ENCODE measurements around the gene CDC42BPG.

CDC42BPG gene

DNA sequence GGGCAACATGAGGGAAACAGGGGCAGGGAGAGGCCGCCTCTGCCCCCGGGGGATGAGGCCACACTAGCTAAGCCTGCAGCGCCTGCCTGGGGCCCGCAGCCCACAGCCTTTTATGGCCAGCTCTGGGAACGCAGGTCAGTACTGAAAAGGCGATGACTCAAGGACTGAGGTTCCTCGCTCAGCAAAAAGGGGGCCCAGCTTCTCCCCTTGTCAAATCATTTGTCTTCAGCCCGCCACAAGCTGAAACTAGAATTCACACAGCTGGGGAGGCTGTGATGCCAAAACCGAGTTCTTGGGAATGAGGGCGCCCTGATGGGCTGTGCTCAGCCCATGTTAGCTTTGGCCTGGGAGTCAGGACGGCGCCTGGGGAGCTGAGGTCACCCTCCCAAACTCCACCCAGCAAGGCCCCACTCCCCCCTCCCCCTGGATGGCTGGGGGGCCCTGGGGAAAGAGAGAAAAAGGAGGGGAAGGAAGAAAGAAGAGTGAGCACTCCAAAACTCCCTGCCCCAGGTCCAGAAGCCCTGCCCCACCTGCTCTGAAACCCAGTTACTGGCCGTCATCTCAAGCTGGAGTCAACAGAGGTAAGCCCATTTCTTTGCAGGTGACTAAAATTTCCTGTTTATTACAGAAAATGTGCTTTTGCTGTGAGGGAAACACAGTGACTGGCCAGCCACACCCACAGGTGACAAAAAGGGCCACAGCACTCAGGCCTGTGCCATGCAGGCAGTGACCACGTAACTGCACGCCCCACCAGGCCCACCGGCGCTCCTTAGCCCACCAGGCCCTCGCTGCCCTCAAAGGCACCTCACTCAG lies 20.2 kb upstream of the CDC42BPG start:
- DNase-seq: no peak

DNA sequence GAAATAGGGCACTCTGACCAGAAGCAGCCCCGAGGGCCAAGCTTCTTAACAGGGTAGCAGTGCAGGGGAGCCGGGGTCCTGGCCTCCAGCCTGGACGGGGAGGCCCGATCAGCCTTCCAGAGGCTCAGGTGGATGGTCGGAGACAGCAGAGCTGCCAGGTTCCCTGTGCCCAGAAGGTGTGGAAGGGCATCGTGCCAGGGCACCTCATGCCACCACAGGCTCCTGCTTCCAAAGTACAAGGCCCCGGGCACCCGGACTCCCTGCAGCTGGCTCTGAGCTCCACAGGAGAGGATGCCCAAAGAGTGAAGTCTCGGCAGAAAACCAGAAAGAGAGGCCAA lies 19.7 kb upstream of the CDC42BPG start:
- no peak for DNase-seq

DNA sequence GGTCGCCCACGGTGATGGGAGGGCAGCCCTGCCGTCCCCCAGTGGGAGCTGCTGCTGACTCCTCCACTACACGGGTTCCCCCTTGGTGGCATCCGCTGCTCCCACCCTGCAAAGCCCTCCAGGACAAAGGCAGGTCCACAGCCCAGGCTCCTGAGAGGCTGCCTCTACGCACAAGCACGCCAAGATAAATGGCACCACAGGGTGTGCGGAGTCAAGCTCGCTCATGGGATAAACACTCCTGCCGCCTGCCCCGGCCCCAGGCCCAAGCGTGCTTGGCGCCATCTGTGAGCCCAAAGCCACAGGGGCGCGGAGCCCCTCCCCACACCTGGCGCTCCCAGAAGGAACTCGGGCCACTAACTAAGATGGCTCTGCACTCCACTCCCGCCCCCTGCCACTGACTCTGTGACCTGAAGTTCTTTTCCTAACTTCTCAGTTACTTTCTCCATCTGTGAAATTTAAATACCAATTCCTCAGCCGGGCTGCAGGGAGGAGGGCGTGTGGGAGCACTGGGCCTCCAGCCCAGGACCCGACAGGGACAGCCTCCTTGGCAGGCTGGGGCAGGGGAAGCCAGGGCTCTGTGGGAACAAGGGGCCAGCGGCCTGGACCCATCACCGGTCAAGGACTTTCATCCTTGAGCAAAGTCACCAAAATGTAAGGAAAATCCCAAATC lies 19.1 kb upstream of the CDC42BPG start:
- DNase-seq: no peak

DNA sequence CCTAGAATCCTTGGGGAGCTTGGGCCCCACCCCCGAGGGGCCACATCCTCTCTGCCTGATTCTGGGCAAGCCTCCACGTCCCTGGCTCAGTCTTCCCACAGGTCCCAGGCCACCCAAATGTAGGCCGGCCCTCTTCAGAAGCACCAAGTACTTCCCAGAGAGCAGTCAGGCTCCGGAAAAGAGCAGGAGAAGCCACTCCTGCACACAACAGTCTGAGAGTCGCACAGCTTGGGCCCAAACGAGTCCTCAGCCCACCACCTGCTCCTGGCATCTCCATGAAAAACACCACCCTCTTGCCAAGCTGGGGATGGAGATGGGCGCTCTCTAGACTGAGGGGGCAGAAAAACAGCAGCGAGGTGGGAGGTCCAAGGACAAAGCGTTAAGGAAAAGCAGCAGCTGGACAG lies 18.5 kb upstream of the CDC42BPG start:
- no peak for DNase-seq

DNA sequence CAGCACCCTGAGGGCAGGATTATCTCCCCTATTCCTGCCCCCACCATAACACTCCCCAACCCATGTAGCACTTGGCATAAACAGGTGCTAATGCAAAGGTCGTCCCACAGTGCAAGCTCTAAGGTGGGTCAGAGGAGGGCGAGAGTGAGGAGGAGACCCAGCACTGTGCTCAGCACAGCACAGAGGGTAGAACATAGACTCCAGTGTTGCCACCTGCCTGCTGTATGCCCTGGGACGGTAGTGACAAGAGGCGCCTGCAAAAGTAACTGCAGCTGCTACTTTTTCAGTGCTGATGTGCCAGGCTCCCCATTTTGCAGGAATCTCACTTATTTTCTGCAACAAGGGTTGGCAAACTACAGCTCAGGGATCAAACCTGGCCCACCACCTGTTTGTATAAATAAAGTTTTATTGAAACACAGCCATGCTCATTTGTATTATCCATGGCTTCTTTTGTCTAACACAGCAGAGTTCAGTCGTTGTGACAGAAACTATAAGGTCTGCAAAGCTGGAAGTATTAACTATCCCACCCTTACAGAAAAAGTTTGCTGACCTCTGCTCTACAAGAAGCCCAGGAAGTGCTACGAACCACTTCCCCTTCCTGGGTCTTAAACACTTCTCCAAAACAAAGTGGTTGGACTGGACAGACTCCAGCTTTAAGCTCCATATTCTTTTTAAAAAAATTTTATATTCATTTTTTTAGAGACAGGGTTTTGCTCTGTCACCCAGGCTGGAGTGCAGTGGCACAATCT lies 16.9 kb upstream of the CDC42BPG start:
- peak; percentile 58 for DNase-seq

DNA sequence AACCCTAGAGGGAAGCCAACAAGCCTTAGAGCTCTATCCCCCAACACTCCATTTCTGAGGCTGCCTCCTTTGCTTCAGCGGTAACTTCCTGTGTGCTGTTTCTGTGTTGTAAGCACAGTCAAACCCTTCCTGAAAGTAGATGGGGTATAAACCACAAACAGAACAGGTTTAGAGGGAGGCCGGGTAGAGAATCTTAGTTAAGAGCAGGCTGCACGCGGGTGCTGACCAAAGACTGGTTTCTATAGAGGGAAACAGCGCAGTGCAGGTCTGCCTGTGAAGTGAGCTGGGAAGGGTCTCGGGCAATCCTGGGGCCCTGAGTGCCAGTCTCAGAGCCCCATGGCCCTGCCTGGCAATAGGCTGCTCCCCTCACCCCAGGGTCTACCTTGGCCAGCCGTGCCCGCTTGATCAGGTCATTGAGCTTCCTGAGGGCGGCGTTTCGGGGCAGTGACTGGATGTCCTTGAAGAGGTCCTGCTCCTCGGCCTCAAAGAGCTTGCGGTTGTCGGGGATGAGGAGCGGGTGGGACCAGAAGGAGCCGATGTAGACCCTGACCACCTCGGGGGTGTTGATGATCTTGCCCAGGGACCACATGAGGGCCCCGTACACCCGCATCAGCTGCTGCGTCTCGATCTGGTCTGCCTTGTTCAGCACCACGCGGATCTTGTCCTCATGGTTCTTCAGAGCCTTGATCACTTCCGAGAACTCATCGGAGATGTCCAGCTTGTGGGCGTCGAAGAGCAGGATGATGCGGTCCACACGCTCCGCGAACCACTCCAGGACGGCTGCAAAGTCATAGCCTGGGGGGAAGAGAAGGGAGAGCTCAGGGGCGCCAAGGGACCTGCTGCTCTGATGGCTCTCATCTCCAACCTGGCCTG lies 15.3 kb upstream of the CDC42BPG start:
- no peak for DNase-seq

DNA sequence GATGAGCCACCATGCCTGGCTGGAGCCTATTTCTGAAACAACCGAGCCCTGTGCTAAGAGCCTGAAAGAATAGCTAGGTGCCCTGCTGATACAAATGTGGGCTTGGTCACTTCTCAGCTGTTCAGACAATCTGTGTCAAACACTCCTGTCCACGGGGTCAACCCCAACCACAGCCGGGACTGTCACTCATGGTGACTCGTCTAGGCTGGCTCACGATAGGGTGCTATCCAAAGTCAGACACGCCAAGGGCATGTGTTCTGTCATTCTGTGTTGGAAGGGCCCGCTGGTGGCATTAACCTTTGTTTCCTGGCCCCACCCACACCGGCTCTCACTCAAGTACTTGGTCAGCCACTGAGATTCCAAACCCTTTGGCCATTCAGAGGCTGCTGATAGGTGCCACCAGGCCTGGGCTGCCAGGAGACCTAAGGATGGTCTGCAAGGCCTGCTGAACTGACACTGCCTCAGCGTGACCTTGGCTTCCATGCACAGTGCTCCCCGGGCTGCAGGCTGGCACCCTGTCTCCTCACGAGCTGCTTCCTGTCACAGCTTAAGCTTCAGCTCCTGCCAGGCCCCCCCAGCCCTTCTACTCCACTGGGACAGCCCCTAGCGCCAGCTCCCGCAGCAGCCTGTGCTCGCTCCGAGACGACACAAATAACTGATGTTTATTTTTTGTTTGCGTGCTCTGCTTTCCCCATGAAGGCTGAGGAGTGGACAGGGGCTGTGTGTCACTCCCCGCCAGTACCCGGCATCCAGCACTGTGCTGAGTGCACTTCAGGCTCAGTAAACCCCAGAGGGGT lies 14.2 kb upstream of the CDC42BPG start:
- DNase-seq: no peak

DNA sequence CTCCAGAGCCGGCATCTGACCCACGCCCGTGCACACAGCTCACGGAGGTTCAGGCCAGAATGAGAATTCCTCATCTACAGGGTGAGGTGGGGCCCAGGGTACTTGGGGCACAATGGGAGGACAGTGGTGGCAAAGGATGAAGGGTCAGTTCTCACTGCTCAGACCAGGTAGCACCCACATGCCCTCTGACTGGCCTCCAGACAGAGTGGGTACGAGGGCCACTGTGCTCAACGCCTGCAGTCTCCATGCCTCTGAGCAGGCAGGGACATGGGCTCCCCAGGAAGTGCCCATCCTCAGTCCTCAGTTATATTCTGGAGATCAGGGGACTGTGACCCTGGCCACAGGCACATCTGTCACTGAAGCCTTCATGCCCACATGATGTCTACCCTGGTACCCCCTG lies 13.0 kb upstream of the CDC42BPG start:
- DNase-seq: no peak

DNA sequence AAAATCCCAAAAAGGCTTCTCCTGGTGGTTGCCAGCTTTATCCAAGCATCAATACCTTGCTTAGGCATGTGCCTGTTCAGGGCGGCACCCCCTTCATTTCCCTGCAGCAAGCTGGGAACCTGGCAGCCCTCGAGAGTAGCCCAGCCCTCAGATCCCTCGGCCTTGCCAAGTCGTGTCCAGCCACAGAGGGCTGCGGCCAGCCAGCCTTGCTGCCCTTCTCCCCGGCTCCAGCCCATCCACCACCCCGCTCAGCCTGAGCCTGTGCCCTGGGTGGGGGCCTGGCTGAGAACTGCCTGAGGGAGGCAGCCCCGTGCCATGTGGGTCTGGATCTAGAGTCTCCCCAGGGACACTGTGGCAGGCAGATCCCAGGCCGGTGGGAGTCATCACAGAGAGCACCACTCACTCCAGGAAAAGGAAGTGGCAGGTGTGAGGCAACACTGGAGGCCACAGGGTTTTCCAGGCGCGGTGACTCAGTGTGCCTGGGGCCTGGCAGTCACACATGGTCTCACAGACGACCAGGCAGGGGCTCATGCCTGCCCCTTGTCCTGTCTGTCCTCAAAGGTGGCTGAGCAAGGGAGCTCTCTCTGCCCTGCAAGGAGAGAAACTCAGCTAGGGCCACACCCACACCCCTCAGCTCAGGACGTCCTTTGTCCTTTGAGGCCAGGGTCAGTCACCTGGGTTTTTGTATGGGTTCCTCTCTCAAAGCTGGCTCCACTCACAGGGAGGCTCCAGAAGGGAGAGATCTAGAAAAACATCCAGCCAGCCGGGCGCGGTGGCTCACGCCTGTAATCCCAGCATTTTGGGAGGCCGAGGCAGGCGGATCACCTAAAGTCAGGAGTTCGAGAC lies 12.2 kb upstream of the CDC42BPG start:
- DNase-seq: no peak

DNA sequence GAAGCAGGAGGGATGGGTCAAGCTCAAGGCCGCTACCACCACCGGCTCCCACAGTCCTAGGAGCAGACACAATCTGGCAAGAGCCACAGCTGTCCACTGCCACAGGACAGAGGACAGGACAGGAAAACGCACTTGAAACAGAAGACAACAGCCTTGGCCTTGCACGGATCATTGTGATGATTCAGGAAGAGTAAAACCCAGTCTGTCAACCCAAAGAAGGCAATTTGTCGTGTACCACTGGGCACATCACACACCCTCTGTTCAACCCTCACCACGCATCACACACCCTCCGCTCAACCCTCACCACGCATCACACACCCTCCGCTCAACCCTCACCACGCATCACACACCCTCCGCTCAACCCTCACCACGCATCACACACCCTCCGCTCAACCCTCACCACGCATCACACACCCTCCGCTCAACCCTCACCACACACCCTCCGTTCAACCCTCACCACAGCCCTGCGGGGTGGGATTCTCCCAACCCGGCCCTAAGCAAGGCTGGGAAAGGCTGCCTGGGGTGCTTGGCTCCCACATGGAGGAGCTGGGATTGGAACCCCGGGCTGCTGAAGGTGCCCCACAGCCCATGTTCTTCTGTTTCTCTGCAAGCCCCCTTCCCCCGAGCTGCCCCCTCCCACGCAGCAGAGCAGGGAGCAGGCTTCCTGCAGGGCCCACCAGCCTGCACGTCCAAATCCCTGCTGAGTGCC lies 11.3 kb upstream of the CDC42BPG start:
- DNase-seq: no peak

DNA sequence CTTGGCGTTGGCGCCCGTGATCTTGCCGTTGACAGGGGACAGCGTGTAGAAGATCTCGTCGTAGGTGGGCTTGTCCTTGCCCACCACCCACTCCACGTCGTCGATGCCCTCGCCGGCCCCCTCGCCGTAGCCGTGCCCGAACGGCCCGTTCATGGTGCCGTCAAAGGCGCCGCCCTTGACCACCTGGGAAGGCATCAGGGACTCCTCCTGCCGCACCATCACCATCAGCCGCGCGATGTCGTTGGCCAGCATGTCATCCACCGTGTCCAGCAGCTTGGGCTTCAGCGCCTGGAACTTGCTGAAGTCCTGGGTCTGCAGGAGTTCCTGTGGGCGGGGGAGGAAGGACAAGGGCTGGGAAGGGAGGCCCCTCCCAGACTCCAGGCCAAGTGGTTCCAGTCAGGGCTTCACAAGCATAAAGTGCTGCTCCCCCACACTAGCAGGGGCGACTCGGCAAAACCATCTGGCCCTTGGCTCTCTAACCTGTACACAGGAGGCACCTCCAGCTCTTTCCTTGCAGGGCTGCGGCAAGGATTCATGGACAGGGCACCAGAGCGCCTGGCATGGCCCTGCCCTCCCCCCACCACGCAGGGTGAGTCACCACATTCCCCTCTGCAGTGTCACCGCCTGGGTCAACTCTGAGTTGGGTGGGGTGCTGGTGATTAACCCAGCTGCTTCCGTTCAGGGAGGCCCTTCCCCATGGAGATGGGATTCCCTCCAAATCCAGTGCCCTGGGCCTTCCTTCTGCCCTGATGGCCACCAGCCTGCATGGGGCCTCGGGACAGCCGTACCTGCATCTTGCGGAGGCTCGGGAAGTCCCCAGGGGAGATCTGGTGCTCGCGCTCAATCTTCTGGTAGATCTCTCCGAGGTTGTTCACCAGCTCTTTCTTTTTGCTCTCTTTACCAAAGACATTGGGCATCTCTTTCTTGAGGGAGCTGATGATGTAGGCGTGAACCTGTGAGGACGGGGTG lies 10.4 kb upstream of the CDC42BPG start:
- no peak for DNase-seq

DNA sequence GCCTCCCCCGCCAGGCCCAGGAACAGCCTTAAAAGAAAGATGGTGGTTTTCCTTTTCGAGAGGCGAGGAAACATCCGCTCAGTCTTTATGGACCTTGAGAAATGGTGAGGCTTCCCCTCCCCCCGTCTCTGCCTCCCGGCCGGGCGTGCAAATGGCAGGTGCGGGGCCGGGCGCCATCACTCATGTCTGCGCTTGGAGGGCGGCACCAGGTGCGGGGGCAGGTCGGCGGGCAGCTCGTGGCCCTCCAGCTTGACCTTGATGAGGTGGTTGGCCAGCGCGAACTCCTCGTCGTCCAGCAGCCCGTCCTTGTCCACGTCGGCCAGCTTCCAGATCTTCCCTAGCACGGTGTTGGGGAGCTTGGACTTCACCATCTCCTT lies 9.7 kb upstream of the CDC42BPG start:
- DNase-seq: no peak

DNA sequence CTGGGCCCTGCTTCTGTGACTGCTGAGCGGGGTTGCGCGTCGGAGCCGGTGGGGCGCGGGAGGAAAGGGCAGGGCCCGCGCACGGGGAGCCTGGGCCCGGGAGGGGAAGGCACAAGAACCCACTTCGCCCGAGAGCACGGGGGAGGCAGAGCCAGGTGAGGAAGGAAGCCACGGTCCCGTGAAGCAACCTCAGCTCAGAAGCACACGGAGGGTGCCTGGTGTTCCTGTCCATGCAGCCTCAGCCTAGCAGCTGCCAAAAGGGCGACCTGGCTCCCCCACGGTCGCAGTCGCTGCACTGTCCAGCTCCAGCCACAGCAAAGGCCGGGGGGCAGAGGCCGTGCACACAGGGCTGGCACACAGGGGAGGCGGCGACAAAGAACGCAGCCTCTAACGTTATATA lies 9.3 kb upstream of the CDC42BPG start:
- no peak for DNase-seq

DNA sequence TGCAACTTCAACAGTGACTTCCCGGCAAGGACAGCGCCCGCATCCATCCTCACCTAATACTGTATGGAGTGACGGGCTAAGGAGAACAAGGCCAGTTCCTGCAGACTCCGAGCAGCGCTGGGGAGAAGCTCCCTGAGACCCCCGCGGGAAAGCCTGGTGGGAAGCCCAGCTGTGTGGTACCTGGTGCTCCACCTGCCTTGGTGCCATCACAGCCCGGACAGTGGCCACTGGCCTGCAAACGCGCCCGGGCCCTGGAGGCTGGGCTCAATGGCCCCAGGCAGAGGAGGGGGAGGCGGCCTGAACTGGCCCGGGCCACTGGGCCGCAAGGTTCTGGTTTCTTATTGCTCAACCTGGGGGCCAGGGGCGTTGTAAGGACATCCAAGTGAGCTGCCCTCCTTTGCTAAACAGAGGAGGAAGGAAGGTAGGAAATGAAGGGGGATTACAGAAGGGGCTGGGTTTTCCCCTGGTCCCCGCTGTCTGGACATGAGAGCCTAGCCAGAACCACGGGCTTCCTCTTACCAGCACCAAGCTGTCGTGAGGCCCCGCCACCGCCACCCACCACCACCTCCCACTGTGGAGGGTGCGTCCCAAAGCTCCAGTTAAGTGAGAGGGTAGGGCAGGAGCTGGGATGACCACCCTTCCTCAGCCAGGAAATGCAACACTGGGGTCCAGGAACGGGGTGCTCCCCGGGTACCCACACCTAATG lies 8.5 kb upstream of the CDC42BPG start:
- no peak for DNase-seq

DNA sequence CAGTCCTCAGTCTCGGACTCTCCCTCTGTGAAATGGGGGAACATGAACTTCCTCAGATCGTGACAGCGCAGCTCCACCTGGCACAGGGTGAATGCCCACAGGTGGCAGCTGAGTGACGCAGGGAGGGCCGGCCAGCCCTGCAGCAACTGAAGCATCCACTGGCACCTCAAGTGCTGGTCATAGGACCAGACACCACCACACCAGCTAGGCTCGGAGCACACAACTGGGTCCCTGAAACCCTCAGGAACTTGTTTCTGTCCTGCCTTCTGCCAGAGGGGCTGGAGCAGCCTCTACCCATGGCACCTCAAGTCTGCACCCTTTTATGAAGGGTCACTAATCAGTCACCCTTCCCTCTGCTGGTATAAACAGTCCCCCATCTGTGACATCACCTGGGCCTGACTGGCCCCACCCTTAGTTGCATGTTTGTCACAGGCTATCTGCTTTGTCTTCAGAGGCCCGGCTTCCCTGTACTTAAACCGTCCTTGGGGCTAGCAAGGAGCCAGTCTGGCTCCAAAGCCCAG lies 7.4 kb upstream of the CDC42BPG start:
- DNase-seq: no peak

DNA sequence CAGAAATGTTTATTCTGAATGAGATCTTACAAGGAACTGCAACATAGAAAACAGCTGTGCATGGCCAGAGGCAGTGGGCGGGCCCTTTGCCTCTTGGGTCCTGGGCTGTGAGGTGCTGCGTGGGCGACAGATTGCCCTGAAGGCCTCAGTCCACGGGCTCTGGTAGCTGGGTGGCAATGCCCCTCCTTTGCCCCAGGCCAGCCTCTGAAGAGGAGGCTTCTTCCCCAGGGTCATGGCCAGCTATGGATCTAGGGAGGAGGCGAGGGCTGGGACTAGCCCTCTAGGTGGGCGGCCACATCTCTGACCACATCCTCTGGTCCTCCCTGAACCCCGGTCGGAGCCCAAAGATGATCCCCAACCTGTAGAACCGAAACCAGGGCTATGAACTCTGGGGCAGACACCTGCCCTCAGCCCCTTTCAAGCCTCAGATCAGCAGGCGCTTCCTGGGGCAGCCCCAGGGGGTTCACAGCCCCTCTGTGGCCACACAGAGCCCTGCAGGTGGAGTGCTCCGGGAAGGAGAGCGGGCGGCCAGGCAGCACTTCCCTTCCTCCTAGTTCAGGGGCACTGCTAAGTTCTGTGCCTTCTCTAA lies 6.6 kb upstream of the CDC42BPG start:
- peak; percentile 18 for DNase-seq

DNA sequence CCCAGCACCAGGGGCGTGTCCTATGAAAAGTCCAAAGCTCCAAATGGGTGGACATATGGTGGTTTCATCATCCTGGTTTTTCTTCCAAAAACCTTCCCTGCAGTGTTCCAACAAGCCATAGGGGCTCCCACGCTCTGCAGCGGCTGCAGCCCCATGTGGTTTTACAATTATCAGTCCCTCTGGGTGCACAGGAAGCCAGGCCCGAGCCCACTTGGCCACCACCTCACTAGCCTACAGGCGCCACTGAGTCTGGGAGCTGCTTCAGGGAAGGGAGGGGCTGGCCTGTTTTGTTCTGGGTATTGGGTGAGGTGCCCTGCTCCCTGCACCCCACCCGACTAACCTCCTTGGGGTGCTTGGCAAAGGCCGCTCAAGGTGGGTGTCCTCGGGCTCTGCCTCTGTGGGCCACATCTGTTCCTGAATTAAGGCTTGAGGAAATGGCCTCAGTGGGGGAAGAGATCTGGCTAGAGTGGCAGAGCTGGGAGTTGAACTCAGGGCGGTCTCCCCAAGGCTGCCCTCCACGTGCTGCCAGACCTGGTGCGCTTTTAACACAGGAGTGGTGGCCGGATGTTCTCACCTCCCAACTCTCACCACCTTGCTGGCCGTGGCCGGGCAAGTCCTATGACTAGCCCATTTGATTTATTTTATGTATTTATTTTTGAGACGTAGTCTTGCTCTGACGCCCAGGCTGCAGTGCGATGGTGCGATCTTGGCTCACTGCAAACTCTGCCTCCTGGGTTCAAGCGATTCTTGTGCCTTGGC lies 5.3 kb upstream of the CDC42BPG start:
- no peak for DNase-seq
